ENCODE data around the gene KIAA0513.
"Not testable (repeated sequence)": the region's sequence is repeated elsewhere in the genome, so short reads cannot be mapped to it uniquely, and the experiment has no call there.

DNA sequence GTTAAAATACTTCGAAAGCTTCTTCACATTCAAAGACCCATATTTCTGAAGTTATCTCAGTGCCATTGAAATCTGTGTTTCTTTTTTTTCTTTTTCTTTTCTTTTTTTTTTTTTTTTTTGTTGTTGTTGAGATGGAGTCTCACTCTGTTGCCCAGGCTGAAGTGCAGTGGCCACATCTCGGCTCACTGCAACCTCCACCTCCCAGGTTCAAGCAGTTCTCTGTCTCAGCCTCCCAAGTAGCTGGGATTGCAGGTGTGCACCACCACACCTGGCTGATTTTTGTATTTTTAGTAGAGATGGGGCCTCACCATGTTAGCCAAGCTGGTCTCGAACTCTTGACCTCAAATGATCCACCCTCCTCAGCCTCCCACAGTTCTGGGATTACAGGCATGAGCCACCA, 26.7 kb downstream of the KIAA0513 start:
- TF ChIP-seq, protein P1, sequence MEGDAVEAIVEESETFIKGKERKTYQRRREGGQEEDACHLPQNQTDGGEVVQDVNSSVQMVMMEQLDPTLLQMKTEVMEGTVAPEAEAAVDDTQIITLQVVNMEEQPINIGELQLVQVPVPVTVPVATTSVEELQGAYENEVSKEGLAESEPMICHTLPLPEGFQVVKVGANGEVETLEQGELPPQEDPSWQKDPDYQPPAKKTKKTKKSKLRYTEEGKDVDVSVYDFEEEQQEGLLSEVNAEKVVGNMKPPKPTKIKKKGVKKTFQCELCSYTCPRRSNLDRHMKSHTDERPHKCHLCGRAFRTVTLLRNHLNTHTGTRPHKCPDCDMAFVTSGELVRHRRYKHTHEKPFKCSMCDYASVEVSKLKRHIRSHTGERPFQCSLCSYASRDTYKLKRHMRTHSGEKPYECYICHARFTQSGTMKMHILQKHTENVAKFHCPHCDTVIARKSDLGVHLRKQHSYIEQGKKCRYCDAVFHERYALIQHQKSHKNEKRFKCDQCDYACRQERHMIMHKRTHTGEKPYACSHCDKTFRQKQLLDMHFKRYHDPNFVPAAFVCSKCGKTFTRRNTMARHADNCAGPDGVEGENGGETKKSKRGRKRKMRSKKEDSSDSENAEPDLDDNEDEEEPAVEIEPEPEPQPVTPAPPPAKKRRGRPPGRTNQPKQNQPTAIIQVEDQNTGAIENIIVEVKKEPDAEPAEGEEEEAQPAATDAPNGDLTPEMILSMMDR (conservative IDR thresholded peaks at IDR 0.05; ENCODE audit: low read depth, low read length): not testable (repeated sequence)
- TF ChIP-seq EZH2 (IDR thresholded peaks at IDR 0.05; ENCODE audit: borderline replicate concordance, low read depth, low read length, poor library complexity, severe bottlenecking): not testable (repeated sequence)
